ENCODE data around the gene MYBPC2. TPM values are rescaled to one million over a fixed set of nuclear protein-coding genes. Genes with fewer than 3 reads are reported as not detected.

Gene MYBPC2
- total and polyA plus RNA-seq, 2 of the 4 experiments (the other 2 are of a cell fraction), result not detected

DNA sequence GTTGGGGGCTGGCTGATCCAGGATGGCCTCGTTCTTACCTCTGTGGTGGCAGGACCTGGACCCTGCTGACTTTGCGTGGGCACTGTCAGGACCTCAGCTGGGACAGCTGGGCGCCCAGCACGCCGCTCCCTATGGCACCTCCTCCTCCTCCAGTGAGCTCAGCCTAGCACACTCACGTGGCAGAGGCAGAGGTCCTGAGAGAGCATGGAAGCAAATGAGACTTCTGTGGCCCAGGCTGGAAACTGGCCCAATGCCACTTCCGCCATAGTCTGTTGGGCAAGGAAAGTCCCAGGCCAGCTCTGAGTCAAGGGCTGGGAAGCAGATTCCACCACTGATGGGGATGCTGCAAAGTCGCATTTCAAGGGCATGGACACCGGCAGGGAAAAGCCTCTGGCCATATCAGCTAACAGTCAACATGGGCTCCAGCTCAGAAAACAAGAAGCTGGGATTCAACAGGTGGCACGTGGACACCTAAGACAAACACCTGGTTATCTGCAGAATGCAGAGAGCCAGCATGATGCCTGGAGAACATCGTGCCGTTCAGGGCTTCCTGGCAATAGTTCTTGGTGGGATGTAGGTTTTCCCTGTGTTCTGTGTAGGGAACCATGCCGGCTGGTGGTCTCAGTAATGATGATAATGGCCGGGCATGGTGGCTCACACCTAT lies 16.7 kb downstream of the MYBPC2 start:
- Histone ChIP-seq H4K91ac (ENCODE audit: insufficient read depth, low read depth, low read length) (no peak overlapping the region), H3K4me1 (ENCODE audit: control insufficient read depth, insufficient read depth, low read length) (no peaks in the 10 kb centered on the region), H3K9me3 (ENCODE audit: control insufficient read depth, insufficient read depth, low read length) (no peaks in the 10 kb centered on the region), H3K9me1 (ENCODE audit: insufficient read depth, low read length) (no peaks in the 10 kb centered on the region), H4K8ac (ENCODE audit: low read depth in 2 of 2, low read length in 2 of 2) (no peak overlapping the region), H3K79me1 (ENCODE audit: low read depth in 1 of 2, low read length in 2 of 2) (no peaks in the 10 kb centered on the region), H3K36me3 (ENCODE audit: control insufficient read depth, insufficient read depth, low read length) (no peaks in the 10 kb centered on the region), H3K14ac (replicated peaks; ENCODE audit: low read depth, low read length) (no peak overlapping the region), H3K4me2 (ENCODE audit: low read depth, low read length) (no peak overlapping the region), H4K20me1 (ENCODE audit: insufficient read depth, low read length) (no peaks in the 10 kb centered on the region), H2AK5ac (ENCODE audit: low read depth, low read length) (no peak overlapping the region), H2AFZ (replicated peaks; ENCODE audit: low read length, poor library complexity) (no peak overlapping the region), H3K9ac (ENCODE audit: low read depth, low read length) (no peak overlapping the region), H2BK15ac (ENCODE audit: low read depth, low read length) (no peak overlapping the region), H2BK5ac (ENCODE audit: low read depth, low read length, poor library complexity, severe bottlenecking) (no peak overlapping the region), H2AK9ac (replicated peaks; ENCODE audit: low read depth, low read length, poor library complexity) (no peak overlapping the region), H3K27me3 (ENCODE audit: control insufficient read depth, insufficient read depth, low read length) (peaks cover 2% of the 10 kb centered on the region; the same call in 1 of the 2 replicates), H3K23ac (ENCODE audit: low read depth, low read length) (no peak overlapping the region), H3K4me3 (ENCODE audit: insufficient read depth, low read depth, low read length) (no peak overlapping the region), H3K4ac (ENCODE audit: low read depth, low read length) (no peak overlapping the region), H2BK120ac (ENCODE audit: low read depth, low read length) (no peak overlapping the region), H3K18ac (ENCODE audit: low read depth, low read length) (no peak overlapping the region), H3K56ac (ENCODE audit: extremely low read depth, insufficient read depth, low read length) (no peak overlapping the region), H2BK20ac (ENCODE audit: low read depth, low read length) (no peak overlapping the region), H3K27ac (ENCODE audit: insufficient read depth, low read length) (no peak overlapping the region), H4K5ac (ENCODE audit: low read depth, low read length) (no peak overlapping the region)
- CTCF ChIA-PET, result no interaction called here
- intact Hi-C loops (cut with micrococcal nuclease) (no loop called here), in situ Hi-C loops (cut with MboI; ENCODE audit: low sequenced_read_pairs) (no loop called here), dilution Hi-C loops (cut with HindIII; ENCODE audit: low sequenced_read_pairs, unreplicated experiment) (no loop called here)
- BruUV-seq (replicated peaks), result no TSS peak
- POLR2A ChIA-PET (ENCODE audit: unreplicated experiment), result no interaction called here
- no peak for DNase-seq
- TF ChIP-seq SMC3 (IDR thresholded peaks at IDR 0.05; ENCODE audit: low read depth, low read length) (no peak), CEBPB (IDR thresholded peaks at IDR 0.05; ENCODE audit: low read depth, low read length) (no peak), NFE2L2 (IDR thresholded peaks at IDR 0.05; ENCODE audit: low read depth, low read length) (no peak), BHLHE40 (IDR thresholded peaks at IDR 0.05; ENCODE audit: low read depth, low read length) (no peak), MAZ (IDR thresholded peaks at IDR 0.05; ENCODE audit: borderline replicate concordance, low read depth, low read length) (no peak), FOS (IDR thresholded peaks at IDR 0.05; ENCODE audit: low read depth, low read length) (no peak), MXI1 (IDR thresholded peaks at IDR 0.05; ENCODE audit: borderline replicate concordance, low read depth, low read length) (no peak), RAD21 (IDR thresholded peaks at IDR 0.05; ENCODE audit: low read length) (no peak), RCOR1 (IDR thresholded peaks at IDR 0.05; ENCODE audit: insufficient replicate concordance, low read length) (no peak), POLR2A (IDR thresholded peaks at IDR 0.05; ENCODE audit: low read depth, low read length) (no peak), RFX5 (IDR thresholded peaks at IDR 0.05; ENCODE audit: low read depth, low read length) (no peak), CHD1 (IDR thresholded peaks at IDR 0.05; ENCODE audit: low read depth, low read length) (no peak), MAFK (IDR thresholded peaks at IDR 0.05; ENCODE audit: low read depth, low read length) (no peak)
- TF ChIP-seq, protein P1, sequence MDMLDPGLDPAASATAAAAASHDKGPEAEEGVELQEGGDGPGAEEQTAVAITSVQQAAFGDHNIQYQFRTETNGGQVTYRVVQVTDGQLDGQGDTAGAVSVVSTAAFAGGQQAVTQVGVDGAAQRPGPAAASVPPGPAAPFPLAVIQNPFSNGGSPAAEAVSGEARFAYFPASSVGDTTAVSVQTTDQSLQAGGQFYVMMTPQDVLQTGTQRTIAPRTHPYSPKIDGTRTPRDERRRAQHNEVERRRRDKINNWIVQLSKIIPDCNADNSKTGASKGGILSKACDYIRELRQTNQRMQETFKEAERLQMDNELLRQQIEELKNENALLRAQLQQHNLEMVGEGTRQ (IDR thresholded peaks at IDR 0.05; ENCODE audit: low read depth, low read length), result no peak
- TF ChIP-seq, protein P2, sequence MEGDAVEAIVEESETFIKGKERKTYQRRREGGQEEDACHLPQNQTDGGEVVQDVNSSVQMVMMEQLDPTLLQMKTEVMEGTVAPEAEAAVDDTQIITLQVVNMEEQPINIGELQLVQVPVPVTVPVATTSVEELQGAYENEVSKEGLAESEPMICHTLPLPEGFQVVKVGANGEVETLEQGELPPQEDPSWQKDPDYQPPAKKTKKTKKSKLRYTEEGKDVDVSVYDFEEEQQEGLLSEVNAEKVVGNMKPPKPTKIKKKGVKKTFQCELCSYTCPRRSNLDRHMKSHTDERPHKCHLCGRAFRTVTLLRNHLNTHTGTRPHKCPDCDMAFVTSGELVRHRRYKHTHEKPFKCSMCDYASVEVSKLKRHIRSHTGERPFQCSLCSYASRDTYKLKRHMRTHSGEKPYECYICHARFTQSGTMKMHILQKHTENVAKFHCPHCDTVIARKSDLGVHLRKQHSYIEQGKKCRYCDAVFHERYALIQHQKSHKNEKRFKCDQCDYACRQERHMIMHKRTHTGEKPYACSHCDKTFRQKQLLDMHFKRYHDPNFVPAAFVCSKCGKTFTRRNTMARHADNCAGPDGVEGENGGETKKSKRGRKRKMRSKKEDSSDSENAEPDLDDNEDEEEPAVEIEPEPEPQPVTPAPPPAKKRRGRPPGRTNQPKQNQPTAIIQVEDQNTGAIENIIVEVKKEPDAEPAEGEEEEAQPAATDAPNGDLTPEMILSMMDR (conservative IDR thresholded peaks at IDR 0.05; ENCODE audit: low read depth, low read length), result no peak
- TF ChIP-seq, protein P3, sequence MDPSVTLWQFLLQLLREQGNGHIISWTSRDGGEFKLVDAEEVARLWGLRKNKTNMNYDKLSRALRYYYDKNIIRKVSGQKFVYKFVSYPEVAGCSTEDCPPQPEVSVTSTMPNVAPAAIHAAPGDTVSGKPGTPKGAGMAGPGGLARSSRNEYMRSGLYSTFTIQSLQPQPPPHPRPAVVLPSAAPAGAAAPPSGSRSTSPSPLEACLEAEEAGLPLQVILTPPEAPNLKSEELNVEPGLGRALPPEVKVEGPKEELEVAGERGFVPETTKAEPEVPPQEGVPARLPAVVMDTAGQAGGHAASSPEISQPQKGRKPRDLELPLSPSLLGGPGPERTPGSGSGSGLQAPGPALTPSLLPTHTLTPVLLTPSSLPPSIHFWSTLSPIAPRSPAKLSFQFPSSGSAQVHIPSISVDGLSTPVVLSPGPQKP (IDR thresholded peaks at IDR 0.05; ENCODE audit: borderline replicate concordance, low read depth, low read length), result no peak
- no peak for ATAC-seq (ENCODE audit: low read depth)
- WGBS, 2 experiments (ENCODE audit: extremely low coverage in 2 of 2, insufficient read length in 1 of 2), result 65% methylated on average over 7 of the region's 14 CpGs; no CpG with 5 or more reads in 1 of the 2 experiments
